SK-N-SH (cell line): Measurements from ENCODE around the gene WDR44. TPM values are rescaled to one million over a fixed set of nuclear protein-coding genes. Genes with fewer than 3 reads are reported as not detected.

Experiments
- CTCF ChIA-PET: fragments of 300-600, 350-600 bp; formaldehyde crosslinking; extraction: SDS; loops from one replicate; lab custom pipeline; 2021; lab: Yijun Ruan, JAX
- POLR2A ChIA-PET: fragments of 350-600 bp; sonication (Branson Sonifier 250); formaldehyde crosslinking; extraction: SDS; loops from one replicate; lab custom pipeline; 2020; ENCODE audit warnings: antibody characterized with exemption, inconsistent platforms; lab: Yijun Ruan, JAX
- DNase-seq: peaks from one replicate; pipeline ENCODE4 v3.0.0; 2012
- H2AFZ ChIP-seq: fragments of 200-600 bp; sonication (generic); 2 replicates; pipeline ENCODE4 v1.8.1; 2016; ENCODE audit warnings: antibody characterized with exemption, mild to moderate bottlenecking, low read depth
- H3F3A ChIP-seq: fragments of 200-600 bp; sonication (generic); replicated peaks from 2 replicates; pipeline ENCODE3; 2016; ENCODE audit warnings: antibody characterized with exemption, mild to moderate bottlenecking; ENCODE audit not compliant: insufficient read depth
- H3K27ac ChIP-seq, 2 experiments: fragments of 200-500 bp in 1 of 2; fragments of 200-600 bp in 1 of 2; sonication (Bioruptor generic) in 1 of 2; sonication (generic), shearing (Covaris generic) in 1 of 2; 2 replicates each; pipeline versions ENCODE4 v1.5.1 to v1.6.1; 2014 to 2016; ENCODE audit warnings: low read depth in 2 of 2, inconsistent platforms in 1 of 2, low read length in 1 of 2, mild to moderate bottlenecking in 1 of 2, mixed read lengths in 1 of 2
- H3K27me3 ChIP-seq: fragments of 200-600 bp; sonication (generic), shearing (Covaris generic); 2 replicates; pipeline ENCODE4 v1.6.1; 2016; ENCODE audit warnings: mixed run types; ENCODE audit not compliant: insufficient read depth
- H3K36me3 ChIP-seq, 2 experiments: fragments of 200-500 bp in 1 of 2; fragments of 200-600 bp in 1 of 2; sonication (Bioruptor generic) in 1 of 2; sonication (generic) in 1 of 2; replicated peaks in 1 of 2; 2 replicates each; pipeline versions ENCODE3 to v1.5.1; 2014 to 2016; ENCODE audit warnings: low read length in 1 of 2, mild to moderate bottlenecking in 1 of 2; ENCODE audit not compliant: insufficient read depth in 2 of 2, control insufficient read depth in 1 of 2
- H3K4me1 ChIP-seq, 2 experiments: fragments of 200-500 bp in 1 of 2; fragments of 200-600 bp in 1 of 2; sonication (Bioruptor generic) in 1 of 2; sonication (generic), shearing (Covaris generic) in 1 of 2; 2 replicates each; pipeline versions ENCODE4 v1.5.1 to v1.6.1; 2014 to 2016; ENCODE audit warnings: low read depth in 1 of 2, low read length in 1 of 2, mixed run types in 1 of 2; ENCODE audit not compliant: insufficient read depth in 2 of 2, control insufficient read depth in 1 of 2
- H3K4me2 ChIP-seq: fragments of 200-600 bp; sonication (generic), shearing (Covaris generic); 2 replicates; pipeline ENCODE4 v1.6.1; 2017; ENCODE audit warnings: mixed run types
- H3K4me3 ChIP-seq, 2 experiments: fragments of 200-500 bp in 1 of 2; fragments of 200-600 bp in 1 of 2; sonication (Bioruptor generic) in 1 of 2; sonication (generic), shearing (Covaris generic) in 1 of 2; 2 replicates each; pipeline versions ENCODE4 v1.5.1 to v1.8.1; 2014 to 2016; ENCODE audit warnings: low read depth in 2 of 2, inconsistent platforms in 1 of 2, low read length in 1 of 2, mild to moderate bottlenecking in 1 of 2, mixed read lengths in 1 of 2, moderate library complexity in 1 of 2
- H3K79me2 ChIP-seq: fragments of 200-600 bp; sonication (generic); 2 replicates; pipeline ENCODE4 v1.8.1; 2017; ENCODE audit warnings: mild to moderate bottlenecking; ENCODE audit not compliant: insufficient read depth
- H3K9ac ChIP-seq: fragments of 200-600 bp; sonication (generic); 2 replicates; pipeline ENCODE4 v1.6.1; 2017; ENCODE audit warnings: mixed run types
- H3K9me2 ChIP-seq: fragments of 200-600 bp; sonication (generic); 2 replicates; pipeline ENCODE4 v1.6.1; 2017; ENCODE audit warnings: mixed run types
- H3K9me3 ChIP-seq: fragments of 200-600 bp; sonication (generic); 2 replicates; pipeline ENCODE4 v1.6.1; 2017; ENCODE audit warnings: mixed run types, mild to moderate bottlenecking, moderate library complexity
- H4K20me1 ChIP-seq: fragments of 200-600 bp; sonication (generic); 2 replicates; pipeline ENCODE4 v1.6.1; 2017; ENCODE audit warnings: mild to moderate bottlenecking, mixed run types; ENCODE audit not compliant: insufficient read depth
- CHD2 ChIP-seq: fragments of 150-350 bp; IDR thresholded peaks from 2 replicates; pipeline ENCODE4 v1.6.1; 2018; ENCODE audit warnings: low read length; ENCODE audit not compliant: partially characterized antibody
- EZH2phosphoT487 ChIP-seq: fragments of 200-600 bp; sonication (generic); IDR thresholded peaks from 2 replicates; pipeline ENCODE4 v1.6.1; 2017; ENCODE audit warnings: low read depth, mixed run types, mild to moderate bottlenecking, antibody characterized with exemption, moderate library complexity, borderline replicate concordance
- FOSL2 ChIP-seq: IDR thresholded peaks from 2 replicates; pipeline ENCODE4 v1.4.0; 2012; ENCODE audit warnings: low read depth, mild to moderate bottlenecking, moderate library complexity, borderline replicate concordance
- FOXJ3 ChIP-seq: sonication (generic); formaldehyde crosslinking; IDR thresholded peaks from 2 replicates; pipeline ENCODE4 v1.5.1; 2020; ENCODE audit warnings: mild to moderate bottlenecking, missing genetic modification reagents
- FOXM1 ChIP-seq: IDR thresholded peaks from 2 replicates; pipeline ENCODE4 v1.4.0; 2012; ENCODE audit warnings: low read depth, mild to moderate bottlenecking
- GABPA ChIP-seq: IDR thresholded peaks from 2 replicates; pipeline ENCODE4 v1.4.0; 2012; ENCODE audit warnings: low read depth, mild to moderate bottlenecking
- JUND ChIP-seq: IDR thresholded peaks from 2 replicates; pipeline ENCODE4 v1.4.0; 2012
- MEF2A ChIP-seq: IDR thresholded peaks from 2 replicates; pipeline ENCODE4 v1.4.0; 2012; ENCODE audit warnings: low read depth, borderline replicate concordance
- MXI1 ChIP-seq: IDR thresholded peaks from 2 replicates; pipeline ENCODE4 v1.6.1; 2012; ENCODE audit warnings: mild to moderate bottlenecking, low read depth, low read length, improper control_type of control experiment
- NFIC ChIP-seq: IDR thresholded peaks from 2 replicates; pipeline ENCODE4 v1.4.0; 2012; ENCODE audit warnings: borderline replicate concordance
- PBX3 ChIP-seq: IDR thresholded peaks from 2 replicates; pipeline ENCODE4; 2012
- RCOR1 ChIP-seq: fragments of 150-350 bp; IDR thresholded peaks from 2 replicates; pipeline ENCODE4 v1.6.1; 2017; ENCODE audit warnings: antibody characterized with exemption, low read length
- RXRA ChIP-seq: IDR thresholded peaks from 2 replicates; pipeline ENCODE4 v1.4.0; 2012; ENCODE audit warnings: low read depth, mild to moderate bottlenecking, borderline replicate concordance
- USF1 ChIP-seq: IDR thresholded peaks from 2 replicates; pipeline ENCODE4 v1.4.0; 2012; ENCODE audit warnings: low read depth, borderline replicate concordance
- USF2 ChIP-seq: fragments of 150-350 bp; IDR thresholded peaks from 2 replicates; pipeline ENCODE4 v1.6.1; 2017; ENCODE audit warnings: antibody characterized with exemption, low read length, low read depth, borderline replicate concordance
- ZBTB33 ChIP-seq: IDR thresholded peaks from 2 replicates; pipeline ENCODE4 v1.4.0; 2012; ENCODE audit warnings: low read depth, borderline replicate concordance
- WGBS: methylation state at CpG from one replicate; pipeline ENCODE4 v1.1.6; 2017; ENCODE audit warnings: low lambda C conversion rate; 5-methylcytosine and 5-hydroxymethylcytosine counted together
- polyA plus RNA-seq, 3 experiments: library from polyadenylated mRNA; depleted of rRNA; stranded (reverse); fragments of >200 nt; gene quantifications; 2 replicates each; pipeline ENCODE4 v1.2.3, GENCODE V29; 2012

Gene WDR44
- polyA plus RNA-seq, 1 of the 3 experiments (the other 2 are of a cell fraction), result 5.3 TPM

- Histone ChIP-seq H3K79me2 (no peaks in the 10 kb centered on the region), H3K4me2 (no peak overlapping the region), H3K27me3 (no peaks in the 10 kb centered on the region), H3K36me3 (peaks cover 4 to 28% of the 10 kb centered on the region in 2 experiments), H3K9ac (no peak overlapping the region), H3K4me3 (no peak overlapping the region), H3K27ac (no peak overlapping the region), H3F3A (no peaks in the 10 kb centered on the region), H3K4me1 (no peaks in the 10 kb centered on the region), H4K20me1 (no peaks in the 10 kb centered on the region), H3K9me2 (no peaks in the 10 kb centered on the region), H3K9me3 (no peaks in the 10 kb centered on the region), H2AFZ (no peak overlapping the region)
- no peak for DNase-seq
- TF ChIP-seq FOXJ3, result no peak
- TF ChIP-seq JUND, result no peak
- TF ChIP-seq RCOR1, result no peak
- TF ChIP-seq ZBTB33, result no peak
- no peak for TF ChIP-seq USF2
- TF ChIP-seq MEF2A, result no peak
- no peak for TF ChIP-seq CHD2
- TF ChIP-seq MXI1, result no peak
- TF ChIP-seq RXRA, result no peak
- no peak for TF ChIP-seq USF1
- ChIA-PET POLR2A (no interaction called here), CTCF (no interaction called here)
- WGBS, result 47% methylated on average over 1 of the region's 1 CpG
These were observed 50.2 kb downstream of the WDR44 start for GRCh38 chrX:118396113-118396512.

GRCh38 chrX:118418811-118419251 is 72.9 kb downstream of the WDR44 start:
- Histone ChIP-seq H3K4me1 (no peaks in the 10 kb centered on the region; a peak in 1 of 4 replicates), H3K4me2 (no peak overlapping the region), H3K27me3 (no peaks in the 10 kb centered on the region), H3K79me2 (no peaks in the 10 kb centered on the region; the same call in 1 of the 2 replicates), H3K4me3 (no peak overlapping the region), H3K9me2 (no peaks in the 10 kb centered on the region), H3K36me3 (peaks cover 0 to under 1% of the 10 kb centered on the region in 2 experiments), H3K9ac (no peak overlapping the region), H3K27ac (no peak overlapping the region), H2AFZ (no peak overlapping the region), H3K9me3 (no peaks in the 10 kb centered on the region), H4K20me1 (no peaks in the 10 kb centered on the region), H3F3A (no peaks in the 10 kb centered on the region)
- ChIA-PET CTCF (interaction anchor here (1.3 kb wide), 1 partner anchor 41 kb away, joined by 3 read pairs; no protein-coding TSS in a partner anchor), POLR2A (no interaction called here)
- 56% methylated on average over 6 of the region's 6 CpGs for WGBS
- no peak for DNase-seq
- no peak for TF ChIP-seq PBX3
- TF ChIP-seq FOXM1, result no peak
- TF ChIP-seq GABPA, result no peak
- TF ChIP-seq NFIC, result no peak
- no peak for TF ChIP-seq FOSL2
- TF ChIP-seq EZH2phosphoT487, result no peak
- no peak for TF ChIP-seq FOXJ3
